Measurements from ENCODE around the gene CFAP54.
"Not testable (repeated sequence)": the region's sequence is repeated elsewhere in the genome, so short reads cannot be mapped to it uniquely, and the experiment has no call there.

CFAP54 gene

DNA sequence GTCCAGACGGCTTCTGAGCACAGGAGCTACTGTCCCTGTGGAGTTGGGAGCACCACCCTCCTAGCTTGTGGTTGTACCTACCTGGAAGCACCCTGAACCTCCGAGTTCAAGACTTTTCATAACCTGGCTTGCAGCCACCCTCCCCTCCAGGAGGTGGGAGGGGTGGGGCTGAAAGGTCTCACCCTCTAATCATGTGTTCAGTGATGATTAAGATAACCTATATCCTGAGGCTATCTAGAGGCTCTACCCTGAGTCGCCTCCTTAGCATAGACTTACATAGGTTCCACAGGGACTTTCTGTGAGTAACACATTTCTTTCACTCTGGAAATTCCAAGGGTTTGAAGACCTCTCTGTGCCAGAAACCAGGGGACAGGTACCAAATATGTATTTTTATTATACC, 146.5 kb downstream of the CFAP54 start:
- DNase-seq = no peak

DNA sequence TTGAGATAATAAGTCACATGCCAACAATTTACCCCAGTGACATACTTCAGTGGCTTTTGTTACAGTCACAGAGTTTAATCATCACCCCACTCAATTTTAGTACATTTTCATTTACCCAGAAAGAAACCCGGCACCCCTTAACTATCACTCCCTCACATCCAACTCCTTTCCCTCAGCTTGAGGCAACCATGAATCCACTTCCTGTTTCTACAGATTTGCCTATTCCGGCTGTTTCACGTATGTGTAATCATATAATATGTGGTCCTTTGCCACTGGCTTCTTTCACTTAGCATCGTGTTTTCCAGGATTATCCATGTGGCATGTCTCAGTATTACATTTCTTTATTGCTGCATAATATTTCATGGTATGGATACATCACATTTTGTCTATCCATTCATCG, 147.5 kb downstream of the CFAP54 start:
- no peak for DNase-seq

DNA sequence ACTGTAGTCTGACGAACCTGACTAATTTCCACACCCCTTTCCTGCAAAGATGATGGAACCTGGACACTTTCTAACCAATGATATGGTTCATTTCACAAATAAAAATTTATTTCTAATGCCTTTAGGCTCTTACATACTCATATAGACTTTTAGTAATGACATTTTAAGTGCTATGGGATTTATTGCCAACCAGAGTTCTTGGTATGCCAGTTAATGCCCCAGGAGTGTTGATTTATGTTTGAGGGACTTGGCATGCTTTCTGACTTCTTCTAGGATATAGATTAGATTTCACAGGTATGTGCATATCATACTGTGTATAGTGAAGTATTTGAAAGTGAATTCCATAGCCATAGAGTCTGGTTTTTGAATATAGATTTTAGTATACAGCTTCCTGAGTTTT, 159.5 kb downstream of the CFAP54 start:
- no peak for DNase-seq

DNA sequence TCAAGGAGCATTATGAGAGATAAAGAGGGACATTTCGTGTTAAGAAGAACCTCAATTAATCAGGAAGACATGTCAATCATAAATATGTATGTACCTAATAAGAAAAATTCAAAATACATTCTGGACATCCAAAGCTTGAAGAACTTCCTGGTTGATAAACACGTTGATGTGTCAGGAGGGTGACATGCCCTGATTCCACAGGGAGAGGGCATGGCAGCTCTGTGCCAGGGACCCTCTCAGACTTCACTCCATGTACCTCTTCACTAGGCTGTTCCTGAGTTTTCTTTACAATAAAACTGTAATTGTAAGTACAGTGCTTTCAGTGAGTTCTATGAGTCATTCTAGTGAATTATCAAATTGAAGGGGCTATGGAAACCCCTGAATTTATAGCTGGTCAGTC, 163.5 kb downstream of the CFAP54 start:
- no peak for DNase-seq

DNA sequence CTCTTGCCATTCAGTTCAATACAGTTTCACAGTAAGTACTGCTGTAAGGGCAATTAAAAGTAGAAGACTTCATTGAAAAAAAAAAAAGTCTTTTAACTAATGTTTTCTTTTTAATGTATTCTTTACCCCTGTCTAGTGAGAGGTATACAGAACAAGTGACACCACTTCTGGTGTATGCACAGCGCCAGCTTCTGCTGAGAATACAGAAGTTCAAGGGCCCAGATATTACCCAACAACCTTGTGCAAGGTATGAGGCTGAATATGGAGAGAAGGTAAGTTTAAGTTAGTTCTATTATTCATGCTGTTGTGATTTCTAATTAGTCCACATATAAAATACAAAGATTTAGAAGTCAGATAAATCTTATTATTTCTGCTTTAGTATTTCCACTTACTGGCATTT, 168.7 kb downstream of the CFAP54 start:
- DNase-seq = no peak

DNA sequence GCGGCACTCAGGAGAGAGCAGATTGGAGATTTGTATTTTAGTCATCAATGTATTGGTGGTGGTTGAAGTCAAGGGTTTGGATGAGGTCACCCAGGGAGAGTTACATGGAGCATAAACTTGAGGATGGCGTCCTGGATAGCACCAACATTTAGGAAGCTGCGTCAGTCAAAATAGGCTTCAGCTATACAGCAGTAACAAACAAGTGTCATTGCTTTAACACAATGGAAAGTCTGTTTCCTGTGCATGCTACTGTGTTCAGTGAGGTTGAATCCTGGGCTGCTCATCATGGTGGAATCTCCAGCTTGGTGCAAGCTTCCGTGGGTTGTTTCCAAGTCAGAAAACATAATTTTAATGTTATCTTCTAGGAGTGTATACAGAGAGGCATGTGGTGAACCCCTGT, 180.4 kb downstream of the CFAP54 start:
- DNase-seq = no peak

DNA sequence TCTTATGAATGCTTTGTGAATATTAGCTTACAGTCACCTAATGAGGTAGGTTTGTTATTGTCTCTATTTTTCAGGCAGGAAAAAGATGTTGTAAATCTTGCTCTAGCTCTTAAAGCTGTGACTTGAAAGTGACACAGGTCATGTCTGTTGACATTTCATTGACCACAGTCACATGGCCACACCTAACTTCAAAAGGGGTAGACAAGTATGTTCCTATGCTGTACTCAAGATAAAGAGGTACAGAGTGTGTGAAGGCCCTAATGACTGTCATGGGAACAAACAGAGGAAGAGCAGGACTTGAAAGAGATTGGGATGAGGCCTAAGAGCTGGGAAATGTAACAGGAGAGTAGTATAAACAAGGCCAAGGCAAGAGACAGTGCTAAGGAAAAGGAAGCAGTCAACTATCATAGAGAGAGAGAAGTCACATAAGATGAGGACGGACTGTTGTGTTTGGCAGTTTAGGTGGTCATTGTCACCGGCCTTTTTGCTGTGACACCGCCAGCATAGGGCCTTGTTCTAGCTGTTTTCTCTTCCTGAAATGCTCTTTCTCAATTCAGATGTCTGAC, 181.0 kb downstream of the CFAP54 start:
- DNase-seq = no peak

DNA sequence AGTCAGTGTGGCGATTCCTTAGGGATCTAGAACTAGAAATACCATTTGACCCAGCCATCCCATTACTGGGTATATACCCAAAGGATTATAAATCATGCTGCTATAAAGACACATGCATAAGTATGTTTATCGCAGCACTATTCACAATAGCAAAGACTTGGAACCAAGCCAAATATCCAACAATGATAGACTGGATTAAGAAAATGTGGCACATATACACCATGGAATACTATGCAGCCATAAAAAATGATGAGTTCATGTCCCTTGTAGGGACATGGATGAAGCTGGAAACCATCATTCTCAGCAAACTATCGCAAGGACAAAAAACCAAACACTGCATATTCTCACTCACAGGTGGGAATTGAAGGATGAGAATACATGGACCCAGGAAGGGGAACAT, 186.1 kb downstream of the CFAP54 start:
- DNase-seq = not testable (repeated sequence)

DNA sequence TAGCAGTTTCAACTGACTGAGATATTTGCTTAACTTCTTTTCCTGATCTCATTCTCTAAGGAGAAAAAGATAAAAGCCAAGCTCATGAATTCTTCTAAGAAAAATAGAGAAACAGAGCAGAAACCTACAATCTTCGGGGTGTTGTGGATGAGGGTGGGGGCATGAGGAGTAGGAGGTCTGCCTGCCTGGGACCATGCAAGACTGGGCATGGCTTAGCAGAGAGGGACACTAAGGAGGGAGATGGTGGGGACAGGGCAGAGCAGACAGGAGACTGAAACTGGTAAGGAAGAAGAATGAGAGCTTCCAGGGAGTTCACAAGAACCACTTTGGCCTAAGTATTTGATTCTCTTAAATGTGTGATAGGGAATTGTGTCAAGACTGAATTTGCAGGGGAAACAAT, 188.0 kb downstream of the CFAP54 start:
- DNase-seq = no peak

DNA sequence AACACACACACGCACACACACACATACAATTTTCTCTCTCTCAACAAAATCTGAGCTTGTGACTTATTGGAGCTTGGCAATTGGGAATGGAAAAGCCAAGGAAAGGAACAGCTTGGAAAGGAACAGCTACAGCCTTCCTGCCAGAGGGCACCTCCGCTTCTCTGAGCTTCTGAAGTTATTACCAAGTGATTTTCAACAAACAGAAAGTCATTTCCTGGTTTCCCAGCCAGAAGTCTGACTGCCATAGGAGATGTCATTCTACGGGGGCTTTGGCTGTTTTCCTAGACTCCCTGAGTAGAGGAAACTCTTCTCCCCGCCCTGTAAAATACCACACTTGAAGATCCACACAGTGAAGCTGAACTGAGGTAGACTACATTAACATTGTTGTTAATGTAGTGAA, 198.3 kb downstream of the CFAP54 start:
- no peak for DNase-seq

DNA sequence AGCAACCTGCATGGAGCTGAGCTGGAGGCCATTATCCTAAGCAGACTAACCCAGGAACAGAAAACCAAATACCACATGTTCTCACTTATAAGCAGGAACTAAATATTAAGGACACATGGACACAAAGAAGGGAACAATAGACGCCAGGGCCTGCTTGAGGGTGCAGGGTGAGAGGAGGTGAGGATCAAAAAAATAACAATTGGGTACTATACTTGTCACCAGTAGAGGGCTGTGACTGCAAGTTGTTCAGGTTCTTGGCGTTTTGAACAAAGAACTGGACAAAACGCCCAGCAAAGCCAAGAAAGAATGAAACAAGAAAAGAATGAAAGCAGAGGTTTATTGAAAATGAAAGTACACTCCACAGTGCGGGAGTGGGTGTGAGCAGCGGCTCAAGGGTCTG, 209.1 kb downstream of the CFAP54 start:
- no peak for DNase-seq

DNA sequence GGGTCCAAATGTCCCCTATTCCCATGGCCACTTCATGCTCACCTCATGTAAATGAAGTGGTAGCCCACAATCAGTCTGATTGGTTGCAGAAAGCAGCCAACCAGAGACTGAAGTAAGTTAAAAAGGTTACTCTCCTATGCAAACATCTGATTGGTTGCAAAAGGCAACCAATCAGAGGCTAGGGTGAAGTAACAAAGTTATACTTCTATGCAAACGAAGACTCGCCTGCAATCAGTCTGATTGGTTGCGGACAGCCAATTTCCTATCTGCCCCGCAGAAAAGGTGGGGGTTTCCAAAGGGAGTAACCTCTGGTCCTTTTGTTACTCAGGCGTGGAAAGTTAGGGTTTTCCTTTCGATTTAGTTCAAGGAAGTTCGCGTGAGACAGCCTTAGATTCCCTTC, 209.6 kb downstream of the CFAP54 start:
- no peak for DNase-seq

DNA sequence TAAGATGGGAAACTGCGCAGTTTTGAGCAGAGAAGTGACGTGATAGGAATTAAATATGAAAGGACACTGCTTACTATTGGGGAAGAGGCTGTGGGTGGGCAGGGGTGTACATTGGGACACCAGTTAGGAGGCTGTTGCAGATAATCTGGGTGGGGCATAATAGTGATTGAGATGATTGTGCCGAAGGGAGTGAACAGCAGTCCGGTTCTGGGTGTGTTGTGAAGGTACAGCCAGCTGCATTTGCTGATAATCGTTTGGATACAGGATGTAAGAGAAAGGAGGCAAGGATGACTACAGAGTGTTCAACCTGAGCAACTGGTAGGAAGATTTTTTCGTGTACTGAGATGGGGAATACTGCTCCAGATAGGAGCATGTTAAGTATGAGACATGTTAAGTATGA, 212.5 kb downstream of the CFAP54 start:
- DNase-seq = no peak

DNA sequence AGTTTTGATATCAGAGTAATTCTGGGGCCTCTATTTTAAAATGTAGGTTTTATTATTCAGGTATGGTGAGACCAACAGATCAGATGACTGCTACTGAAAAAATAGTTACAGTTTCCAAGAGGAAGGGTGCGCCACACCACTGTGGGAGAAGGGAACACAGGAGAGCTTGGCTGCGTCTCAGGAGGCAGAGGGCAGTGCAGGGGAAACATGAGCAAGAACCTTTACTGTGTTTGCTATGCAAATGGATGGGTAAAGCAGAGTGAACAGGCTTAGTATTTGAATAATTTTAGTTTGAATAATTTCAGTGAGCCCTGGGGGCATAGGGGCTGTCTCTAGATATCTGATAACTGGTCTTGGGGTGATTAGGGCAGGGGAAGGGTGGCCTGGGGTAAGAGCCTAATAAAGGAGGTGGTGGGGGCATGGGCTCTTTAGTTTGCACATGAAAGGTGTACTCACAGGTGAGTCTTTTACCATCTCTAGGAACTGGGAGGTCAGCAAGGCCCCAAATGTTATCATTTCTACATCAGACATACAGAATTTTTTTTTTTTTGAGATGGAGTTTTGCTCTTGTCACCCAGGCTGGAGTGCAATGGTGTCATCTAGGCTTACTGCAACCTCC, 220.9 kb downstream of the CFAP54 start:
- DNase-seq = no peak

DNA sequence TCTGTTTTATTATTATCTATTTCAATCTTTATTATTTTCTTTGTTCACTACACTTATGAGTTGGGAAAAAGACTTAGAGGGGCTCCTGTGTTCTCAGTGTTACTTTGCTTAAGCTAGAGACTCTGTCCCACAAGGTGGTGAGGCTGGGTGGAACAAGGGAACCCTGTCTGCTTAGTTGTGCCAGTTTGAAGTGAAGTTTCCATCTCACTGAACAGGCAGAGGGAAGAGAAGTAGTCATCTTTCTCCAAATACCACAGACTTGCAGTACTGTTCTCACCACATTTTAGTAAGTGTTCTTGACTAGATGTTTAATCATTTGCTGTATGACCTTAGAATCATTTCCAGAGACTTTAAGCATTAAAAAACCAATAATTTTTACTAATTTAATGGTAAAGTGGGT, 222.0 kb downstream of the CFAP54 start:
- DNase-seq = no peak

DNA sequence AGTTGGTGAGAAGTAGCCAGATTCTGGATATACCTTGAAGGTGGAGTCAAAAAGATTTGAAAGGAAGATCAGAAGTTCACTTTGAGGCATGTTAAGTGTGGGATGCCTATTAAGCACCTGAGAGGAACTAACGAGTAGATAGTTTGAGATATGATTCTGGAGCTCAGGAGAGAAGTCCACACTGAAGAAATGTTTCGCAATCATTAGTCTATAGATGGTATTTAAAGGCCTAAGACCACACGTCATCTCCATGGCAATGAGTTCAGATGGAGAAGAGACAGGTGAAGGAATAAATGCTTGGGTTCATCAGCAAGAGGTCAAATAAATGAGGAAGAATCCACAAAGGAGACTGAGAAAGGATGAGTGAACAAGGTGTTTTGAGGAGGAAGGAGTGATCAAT, 224.8 kb downstream of the CFAP54 start:
- DNase-seq = no peak

DNA sequence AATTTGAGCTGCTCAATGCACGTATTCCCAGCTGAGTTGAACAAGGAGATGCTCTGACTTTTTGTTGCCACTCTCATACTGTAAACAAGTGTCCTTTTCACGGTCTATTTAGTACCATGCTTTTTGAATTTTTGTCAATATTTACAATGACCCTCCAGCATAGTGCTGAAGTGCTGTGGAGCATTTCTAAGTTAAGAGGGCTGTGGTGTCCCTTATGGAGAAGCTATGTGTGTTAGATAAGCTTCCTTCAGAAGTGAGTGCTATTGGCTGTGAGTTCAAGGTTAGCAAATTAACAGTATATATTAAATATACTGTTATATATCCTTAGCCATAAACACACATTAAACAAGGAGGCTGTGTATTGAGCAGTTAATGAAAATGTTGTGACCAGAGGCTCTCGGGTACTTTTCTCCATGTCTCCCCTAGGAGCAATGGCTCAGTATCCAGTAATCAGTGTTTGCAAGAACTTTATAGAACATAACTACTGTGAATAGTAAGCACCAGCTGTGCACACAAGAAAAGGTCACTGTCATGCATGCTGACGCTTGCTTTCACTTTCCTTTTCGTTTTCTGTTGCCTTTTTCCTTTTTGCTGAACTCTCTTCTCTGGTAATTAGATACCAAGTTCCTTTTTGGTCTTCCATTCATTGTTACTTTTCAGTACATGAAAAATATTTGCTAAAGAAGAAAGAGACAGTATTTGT, 230.4 kb downstream of the CFAP54 start:
- DNase-seq = peak; percentile 3

DNA sequence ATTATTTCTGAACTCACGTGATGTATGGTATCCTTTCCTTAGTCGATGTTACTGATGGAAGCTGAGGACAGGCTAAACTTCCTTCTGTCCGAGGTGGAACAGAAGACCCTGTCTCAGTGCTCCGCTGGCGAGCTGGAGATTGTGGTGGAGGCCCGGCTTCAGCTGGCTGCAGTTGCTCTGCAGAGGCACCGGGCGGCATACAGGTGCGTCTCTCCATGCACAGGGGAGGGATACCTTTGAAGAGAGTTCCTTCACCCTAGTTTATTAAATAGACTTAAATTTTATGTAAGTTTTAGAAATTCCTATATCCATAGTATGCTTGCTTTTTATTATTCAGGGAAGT, 231.0 kb downstream of the CFAP54 start:
- peak; percentile 12 for DNase-seq

DNA sequence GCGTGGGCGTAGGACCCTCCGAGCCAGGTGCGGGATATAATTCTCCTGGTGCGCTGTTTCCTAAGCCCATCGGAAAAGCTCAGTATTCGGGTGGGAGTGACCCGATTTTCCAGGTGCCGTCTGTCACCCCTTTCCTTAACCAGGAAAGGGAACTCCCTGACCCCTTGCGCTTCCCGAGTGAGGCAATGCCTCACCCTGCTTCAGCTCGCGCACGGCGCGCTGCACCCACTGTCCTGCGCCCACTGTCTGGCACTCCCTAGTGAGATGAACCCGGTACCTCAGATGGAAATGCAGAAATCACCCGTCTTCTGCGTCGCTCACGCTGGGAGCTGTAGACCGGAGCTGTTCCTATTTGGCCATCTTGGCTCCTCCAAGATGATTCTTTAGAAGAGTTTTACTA, 240.1 kb downstream of the CFAP54 start:
- not testable (repeated sequence) for DNase-seq

DNA sequence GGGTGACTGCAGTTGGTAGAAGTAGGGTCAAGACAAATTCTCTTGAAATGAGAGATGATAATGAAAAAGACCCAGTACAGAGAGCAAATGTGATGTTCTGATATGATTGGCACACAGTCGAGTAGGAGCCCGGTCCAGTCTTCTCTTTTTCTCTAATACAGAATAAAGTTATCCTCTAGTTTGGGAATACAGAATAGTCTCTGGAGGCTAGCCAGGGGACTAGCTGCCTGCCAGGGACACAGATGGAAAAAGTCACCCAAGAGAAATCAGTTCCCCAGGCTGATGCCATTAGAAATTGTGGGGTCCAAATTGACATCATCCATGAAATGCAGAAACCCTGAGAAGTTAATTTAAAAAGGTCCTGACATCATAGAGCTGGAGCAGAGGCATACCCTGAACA, 240.5 kb downstream of the CFAP54 start:
- DNase-seq = no peak

DNA sequence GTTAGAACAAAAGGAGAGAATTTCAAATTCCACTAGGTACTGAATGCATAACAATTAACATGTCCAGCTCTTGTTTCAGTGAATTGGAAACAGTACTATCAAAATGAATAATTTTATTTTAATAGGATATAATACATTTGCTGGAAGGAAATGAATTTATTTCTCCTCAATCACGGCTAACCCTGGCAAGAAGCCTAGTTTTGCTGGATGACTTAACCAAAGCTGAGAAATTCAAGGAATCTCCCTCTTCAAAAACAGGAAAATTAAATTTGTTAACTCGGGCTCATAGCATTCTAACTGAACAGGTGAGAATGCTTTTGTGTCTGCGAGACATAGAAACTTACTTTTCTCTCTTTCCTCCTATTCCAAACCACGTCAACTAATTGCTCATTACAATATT, 254.2 kb downstream of the CFAP54 start:
- DNase-seq = no peak

DNA sequence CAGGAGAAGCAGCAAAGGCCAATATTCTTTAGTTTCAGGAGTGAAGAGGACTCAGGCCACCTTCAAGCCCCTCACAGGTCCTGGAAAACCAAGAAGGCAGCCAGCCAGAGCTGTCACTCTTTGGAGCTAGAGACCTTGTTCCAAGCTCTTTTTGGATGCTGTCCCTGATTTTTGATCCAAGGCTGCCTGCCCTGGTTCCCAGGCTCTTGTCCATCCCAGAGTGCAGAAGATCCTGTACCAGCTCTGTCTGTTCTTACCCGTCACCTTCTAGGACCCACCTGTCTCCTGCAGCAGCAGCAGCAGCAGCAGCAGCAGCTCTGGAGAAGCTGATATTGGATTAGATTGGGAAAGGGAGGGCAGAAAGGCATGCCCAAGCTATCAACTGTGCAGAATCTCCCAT, 260.6 kb downstream of the CFAP54 start:
- DNase-seq = no peak

DNA sequence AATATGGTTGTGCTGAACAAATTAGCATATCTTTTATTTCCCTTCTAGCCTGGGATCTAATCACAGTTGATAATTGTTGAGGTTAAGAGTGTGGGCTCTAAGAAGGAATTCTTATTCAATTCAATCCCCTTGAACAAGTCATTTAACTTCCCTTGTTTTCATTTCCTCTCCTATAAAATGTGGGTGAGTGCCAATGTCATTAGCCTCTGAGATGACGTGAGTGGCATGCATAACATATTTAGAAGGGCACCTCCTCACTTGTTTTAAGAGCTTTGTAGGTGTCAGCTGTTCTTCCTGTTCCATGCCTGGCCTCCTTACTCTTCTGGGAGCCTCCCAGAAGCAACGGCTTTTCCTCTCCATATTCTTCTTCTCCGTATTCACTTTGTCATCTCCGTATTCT, 262.2 kb downstream of the CFAP54 start:
- no peak for DNase-seq

DNA sequence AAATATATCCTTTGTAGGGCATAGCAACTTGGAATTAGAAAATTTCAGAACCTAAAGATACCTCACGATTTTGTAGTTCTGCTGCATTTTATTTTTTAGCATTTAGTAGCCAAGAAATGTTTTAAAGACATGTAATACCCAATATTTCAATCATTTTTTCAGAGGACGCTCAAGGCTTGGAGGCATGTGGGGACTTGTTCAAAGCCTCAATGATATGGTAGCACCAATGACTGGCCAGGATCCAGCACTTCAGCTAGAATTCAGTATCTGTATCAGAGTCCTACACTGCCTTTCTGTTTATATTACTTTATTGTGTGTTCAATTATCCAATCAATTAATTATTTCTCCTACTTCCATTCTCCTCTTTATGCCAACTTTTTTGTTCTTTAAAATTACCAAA, 262.8 kb downstream of the CFAP54 start:
- no peak for DNase-seq

DNA sequence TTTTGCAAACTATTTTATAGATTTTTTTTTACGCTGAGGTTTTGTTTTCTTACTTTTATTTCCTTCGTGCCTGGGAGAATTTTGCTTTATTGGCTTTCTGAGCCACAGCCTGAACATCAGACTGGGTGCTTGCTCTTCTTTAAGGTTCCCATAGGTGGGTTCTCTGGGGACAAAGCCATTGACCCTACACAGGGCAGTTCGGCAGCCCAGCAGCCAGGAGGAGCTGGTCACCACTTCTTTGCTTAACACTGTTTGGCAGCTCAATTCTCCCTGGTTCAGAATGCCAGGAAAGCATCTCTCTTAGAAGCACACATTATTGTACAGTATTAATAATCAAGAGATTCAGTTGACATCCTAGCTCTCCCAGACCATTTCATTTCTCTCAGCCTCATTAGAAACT, 276.9 kb downstream of the CFAP54 start:
- DNase-seq = no peak

All from NCI-H2107 (cell line).